ENCODE measurements around the gene SMIM38.

The SMIM38 gene

GRCh38 chr11:69155302-69156234 lies at the start of gene SMIM38:
Gene SMIM38 (plus strand): TSS chr11:69155935. CDS start chr11:69157847, 1,912 bp downstream.
- no peak for DNase-seq

DNA sequence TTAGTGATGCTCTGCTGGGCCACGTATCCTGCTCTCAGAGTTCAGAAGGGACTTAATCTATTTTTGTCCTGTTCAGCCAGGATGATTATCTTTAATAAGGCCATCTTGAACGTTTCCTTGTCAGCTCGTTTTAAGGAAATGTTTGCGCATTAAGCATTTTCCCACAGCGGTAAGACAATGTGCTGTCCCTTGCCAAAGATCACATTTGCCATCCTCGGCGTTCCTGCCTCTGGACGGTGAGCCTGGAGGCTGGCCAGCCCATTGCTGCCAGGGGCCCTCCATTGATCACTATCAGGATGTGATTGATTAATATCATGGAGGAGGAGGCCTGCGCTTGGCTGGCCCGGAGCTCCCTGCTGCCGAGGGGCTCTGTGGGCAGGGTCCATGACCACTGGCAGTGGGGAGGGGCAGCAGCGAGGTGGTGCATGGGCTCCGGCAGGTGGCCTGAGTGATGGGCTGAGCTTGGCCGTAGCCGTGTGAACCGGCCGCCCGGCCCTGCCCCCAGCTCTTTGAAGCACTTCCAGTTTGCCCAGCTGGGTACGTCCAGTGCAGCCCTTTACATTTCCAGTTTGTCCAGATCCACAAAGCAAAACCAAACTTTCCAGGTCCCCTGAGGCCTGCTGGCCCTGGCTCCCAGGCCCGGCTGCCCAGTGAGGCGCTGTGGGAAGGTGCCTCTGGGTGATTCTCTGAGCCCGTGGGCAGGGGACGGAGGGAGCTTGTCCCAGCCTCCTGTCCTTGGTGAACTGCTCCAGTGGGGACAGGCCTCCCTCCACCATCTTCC lies 49.5 kb upstream of the SMIM38 start:
- no peak for DNase-seq

GRCh38 chr11:69107413-69107812 lies 48.3 kb upstream of the SMIM38 start:
- DNase-seq: no peak

- no peak for DNase-seq
Measured at GRCh38 chr11:69108030-69108429, 47.7 kb upstream of the SMIM38 start.

GRCh38 chr11:69108559-69108958 lies 47.2 kb upstream of the SMIM38 start:
- no peak for DNase-seq

GRCh38 chr11:69109101-69109500 lies 46.6 kb upstream of the SMIM38 start:
- no peak for DNase-seq

- DNase-seq: no peak
Measured at GRCh38 chr11:69110451-69110850, 45.3 kb upstream of the SMIM38 start.

DNA sequence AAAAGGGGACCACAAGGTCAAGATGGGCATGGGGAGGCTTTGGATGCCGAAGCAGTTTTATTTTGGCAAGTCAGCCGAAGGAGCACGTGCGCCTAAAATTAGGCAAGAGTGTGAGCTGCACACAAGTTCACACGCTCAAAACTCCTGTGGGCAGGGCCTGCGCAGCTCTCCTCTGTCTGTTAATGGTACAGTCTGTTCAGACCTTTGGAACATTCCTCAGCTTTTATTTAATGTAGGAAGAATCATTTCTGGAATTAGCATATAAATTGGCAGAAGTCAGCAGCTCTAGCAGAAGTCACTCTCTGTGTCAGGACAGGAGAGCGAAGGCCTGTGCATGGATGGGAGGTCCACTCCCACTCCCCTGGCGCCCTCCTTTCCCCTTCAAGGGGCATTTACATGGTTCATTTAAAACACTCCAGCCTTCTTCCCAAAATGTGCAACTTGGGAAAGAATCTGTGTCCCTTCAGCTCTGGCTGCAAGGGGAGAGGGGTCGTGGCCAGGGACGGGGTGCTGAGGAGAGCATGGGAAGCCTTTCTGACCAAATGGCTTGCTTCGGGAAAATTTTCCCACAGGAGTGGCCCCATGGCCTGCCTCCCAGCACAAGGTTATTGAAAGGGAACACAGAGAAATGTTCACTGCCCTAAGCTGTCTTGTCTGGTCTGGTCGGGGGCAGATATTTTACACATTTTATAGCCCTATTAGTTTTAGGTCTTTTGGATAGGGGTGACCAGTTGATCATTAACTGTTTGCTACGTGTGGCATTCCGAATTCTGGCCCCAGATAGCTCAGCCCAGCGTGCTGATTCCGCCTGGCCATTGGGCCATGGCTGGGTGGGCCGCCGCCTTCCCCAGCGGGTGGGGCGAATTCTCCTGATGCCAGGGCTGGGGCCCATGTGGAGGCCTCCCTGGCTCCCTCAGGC lies 43.9 kb upstream of the SMIM38 start:
- no peak for DNase-seq

- no peak for DNase-seq
Measured at GRCh38 chr11:69113226-69113625, 42.5 kb upstream of the SMIM38 start.

DNA sequence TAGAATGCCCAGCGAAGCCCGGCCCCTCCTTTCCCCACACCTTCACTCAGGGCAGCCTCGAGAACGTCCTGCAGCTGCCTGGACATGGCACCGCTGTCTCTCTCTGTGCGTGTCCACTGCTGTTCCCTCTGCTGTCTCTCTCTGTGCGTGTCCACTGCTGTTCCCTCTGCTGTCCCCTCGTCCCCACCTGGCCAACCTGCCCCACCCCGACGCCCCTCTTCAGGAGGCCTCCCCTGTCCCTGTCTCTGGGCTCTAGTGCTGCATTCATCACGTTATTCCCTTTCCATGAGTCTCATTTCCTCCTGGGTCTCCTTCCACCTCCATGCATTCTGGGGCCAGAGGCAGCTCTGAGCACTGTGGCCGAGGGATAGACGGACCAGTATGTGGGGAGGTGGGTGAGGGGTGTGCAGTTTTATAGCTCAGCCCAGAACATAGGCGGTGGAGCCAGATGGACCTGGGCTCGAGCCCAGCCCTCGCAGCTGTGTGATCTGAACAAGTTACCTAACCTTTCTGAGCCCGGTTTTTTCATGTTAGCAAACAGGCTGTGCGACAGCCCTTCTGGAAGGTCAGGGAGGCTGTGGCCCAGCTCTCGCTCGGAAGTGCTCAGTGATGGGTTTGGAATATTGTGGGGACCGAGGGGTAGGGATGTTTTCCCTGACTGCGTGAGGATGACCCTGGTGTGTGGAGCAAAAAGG lies 41.9 kb upstream of the SMIM38 start:
- DNase-seq: no peak

GRCh38 chr11:69114362-69114761 lies 41.4 kb upstream of the SMIM38 start:
- DNase-seq: no peak

DNA sequence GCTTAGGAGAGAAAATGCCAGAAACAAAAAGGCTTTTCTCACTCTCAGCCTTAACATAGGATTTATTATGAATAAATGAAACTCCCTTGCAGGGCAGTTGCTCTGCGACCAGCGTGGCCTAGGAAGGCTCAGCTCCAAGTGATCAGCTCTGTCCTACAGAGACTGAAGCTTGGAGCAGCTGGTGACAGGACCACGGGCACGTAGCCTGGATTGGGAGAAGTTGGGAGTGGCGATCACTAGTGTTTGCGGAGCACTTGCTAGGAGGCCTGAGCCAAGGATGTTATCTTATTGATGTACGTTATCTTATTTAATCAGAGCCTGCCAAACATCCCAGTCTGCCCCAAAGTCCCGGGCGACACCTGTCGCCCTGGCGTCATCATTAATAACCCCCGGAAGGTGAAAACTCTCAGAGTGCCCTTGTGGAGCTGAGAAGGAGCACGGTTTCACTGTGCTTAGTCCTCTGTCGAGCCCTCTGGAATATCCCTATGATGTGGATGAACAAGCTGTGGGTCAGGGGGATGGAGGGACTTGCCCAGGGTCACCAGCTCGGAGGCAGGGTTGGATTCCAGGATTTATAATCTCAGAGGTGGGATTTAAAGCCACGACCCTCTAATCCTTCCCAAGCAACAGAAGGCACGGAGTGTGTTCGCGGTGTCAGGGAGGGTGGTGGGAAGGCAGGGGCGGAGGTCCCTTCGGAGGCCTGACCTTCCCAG lies 40.8 kb upstream of the SMIM38 start:
- DNase-seq: no peak

GRCh38 chr11:69115586-69116560 lies 39.9 kb upstream of the SMIM38 start:
- no peak for DNase-seq

DNA sequence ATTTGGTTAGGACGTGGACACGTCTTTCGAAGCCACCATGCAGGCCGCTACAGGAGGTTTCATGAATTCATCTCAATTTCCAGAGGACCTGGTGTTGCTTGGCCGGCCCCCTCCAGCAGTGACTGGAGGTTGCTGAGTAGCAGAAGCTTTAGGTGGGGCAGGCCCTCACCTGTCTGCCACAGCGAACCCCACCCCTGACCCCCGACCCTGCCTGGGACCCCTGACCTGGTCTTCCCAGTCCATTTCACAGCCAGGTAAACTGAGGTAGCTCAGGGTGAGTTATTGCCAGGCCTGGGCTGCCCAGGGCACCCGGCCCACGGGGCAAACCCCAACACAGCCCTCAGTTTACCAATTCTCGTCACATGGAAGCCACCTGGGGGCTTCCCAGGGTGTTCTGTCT lies 39.1 kb upstream of the SMIM38 start:
- no peak for DNase-seq

GRCh38 chr11:69119190-69119589 lies 36.5 kb upstream of the SMIM38 start:
- no peak for DNase-seq

GRCh38 chr11:69120096-69120875 lies 35.4 kb upstream of the SMIM38 start:
- no peak for DNase-seq

DNA sequence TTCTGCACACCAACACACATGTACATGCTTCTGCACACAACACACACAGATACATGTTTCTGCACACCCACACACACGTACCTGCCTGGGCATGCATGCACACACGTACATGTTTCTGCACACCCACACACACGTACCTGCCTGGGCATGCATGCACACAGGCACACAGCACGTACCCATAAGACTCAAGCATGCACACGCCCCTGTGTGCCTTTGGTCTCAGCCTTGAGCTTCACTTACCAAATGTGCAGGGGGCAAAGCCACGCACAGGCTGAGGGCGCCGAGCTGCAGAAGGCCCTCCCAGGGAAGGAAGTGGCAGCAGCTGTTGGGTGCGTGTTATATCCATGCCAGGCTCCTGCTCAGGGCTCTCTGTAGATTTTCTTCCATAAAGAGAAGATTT lies 34.7 kb upstream of the SMIM38 start:
- no peak for DNase-seq

GRCh38 chr11:69121621-69122325 lies 34.0 kb upstream of the SMIM38 start:
- no peak for DNase-seq

DNA sequence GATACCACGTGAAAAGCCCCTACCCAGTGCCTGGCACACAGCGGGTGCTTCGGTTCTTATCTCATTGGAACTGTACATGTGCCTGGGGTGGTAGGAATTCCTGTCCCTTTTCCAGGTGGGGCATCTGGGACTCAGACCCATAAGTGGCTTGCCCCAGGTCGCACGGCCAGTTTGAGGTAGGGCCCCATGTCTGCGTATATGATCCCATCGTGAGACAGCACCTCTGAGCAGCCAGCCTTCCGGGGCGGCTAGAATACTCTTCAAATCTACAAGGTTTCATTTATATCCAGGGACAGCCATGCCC lies 33.5 kb upstream of the SMIM38 start:
- DNase-seq: no peak

Data from activated CD4-positive, alpha-beta T cell treated with anti-CD3 and anti-CD28 coated beads, Interleukin-2, Interleukin-6, amounts not matched to agents 100 ng/mL and 50 ng/mL, durations not matched to agents 16 hours and 8 hours (primary cell).